HCT116 (cell line): ENCODE data around the gene THBD. TPM values are rescaled to one million over a fixed set of nuclear protein-coding genes. Genes with fewer than 3 reads are reported as not detected.

ENCODE experiments used
- ATAC-seq: fragments of 200-7000 bp; cut with Tn5 transposase; 2 replicates; pipeline ENCODE4 v1.9.1; 2020; ENCODE audit warnings: mild to moderate bottlenecking, moderate library complexity
- BruUV-seq: library from RNA; stranded (reverse); fragments of 400-500 nt; replicated peaks from 2 replicates; lab custom pipeline; 2021; lab: Mats Ljungman, UMichigan
- CTCF ChIA-PET: fragments of 300-600 bp; sonication (Branson Sonifier 250); formaldehyde crosslinking; loops from one replicate; lab custom pipeline; 2021; ENCODE audit warnings: antibody characterized with exemption; lab: Charles Lee
- POLR2A ChIA-PET: fragments of 300-600, 350-600 bp; sonication (Branson Sonifier 250); formaldehyde crosslinking; loops from one replicate; lab custom pipeline; 2021; ENCODE audit warnings: antibody characterized with exemption; lab: Charles Lee
- RAD21 ChIA-PET, 2 experiments: fragments of 300-600 bp; sonication (Branson Sonifier 250); formaldehyde crosslinking; loops; one replicate each; lab custom pipeline; 2023; ENCODE audit warnings: low total read pairs in 2 of 2; ENCODE audit not compliant: uncharacterized antibody in 2 of 2, unreplicated experiment in 2 of 2, low non-redundant PET in 1 of 2; lab: Charles Lee
- DNase-seq: peaks from one replicate; pipeline ENCODE4 v3.0.0-alpha.2; 2010; ENCODE audit warnings: low read depth, low spot score
- H2AFZ ChIP-seq: fragments of 200-600 bp; shearing (Covaris generic), sonication (generic); 2 replicates; pipeline ENCODE4 v1.6.1; 2017; ENCODE audit warnings: low read depth, mixed run types, mixed read lengths, antibody characterized with exemption, low read length; ENCODE audit not compliant: poor library complexity, severe bottlenecking
- H3K27ac ChIP-seq: 2 replicates; pipeline ENCODE4 v1.5.1; 2012; ENCODE audit warnings: low read depth, low read length
- H3K27me3 ChIP-seq: fragments of 200-600 bp; sonication (generic); 2 replicates; pipeline ENCODE4 v1.6.1; 2016; ENCODE audit warnings: mixed run types, low read length, mixed read lengths; ENCODE audit not compliant: insufficient read depth
- H3K36me3 ChIP-seq, 2 experiments: fragments of 200-500 bp in 1 of 2; fragments of 200-600 bp in 1 of 2; sonication (Bioruptor generic) in 1 of 2; sonication (generic) in 1 of 2; 2 replicates each; pipeline versions ENCODE4 v1.5.1 to v1.6.1; 2014 to 2016; ENCODE audit warnings: low read length in 2 of 2, inconsistent platforms in 1 of 2, mixed read lengths in 1 of 2, mixed run types in 1 of 2; ENCODE audit not compliant: insufficient read depth in 2 of 2, control insufficient read depth in 1 of 2
- H3K4me1 ChIP-seq, 2 experiments: fragments of 200-600 bp in 1 of 2; sonication (generic) in 1 of 2; 2 replicates each; pipeline versions ENCODE4 v1.5.1 to v1.6.1; 2012 to 2017; ENCODE audit warnings: low read length in 2 of 2, inconsistent platforms in 1 of 2, mild to moderate bottlenecking in 1 of 2, mixed read lengths in 1 of 2, mixed run types in 1 of 2, moderate library complexity in 1 of 2; ENCODE audit not compliant: insufficient read depth in 2 of 2, control insufficient read depth in 1 of 2
- H3K4me2 ChIP-seq: fragments of 200-600 bp; sonication (generic); 2 replicates; pipeline ENCODE4 v1.6.1; 2017; ENCODE audit warnings: mixed run types, low read length, mixed read lengths
- H3K4me3 ChIP-seq, 2 experiments: fragments of 200-600 bp in 1 of 2; sonication (generic) in 1 of 2; replicated peaks in 1 of 2; 2 replicates each; pipeline ENCODE4 v1.5.1; 2011 to 2016; ENCODE audit warnings: low read length in 2 of 2, control low read depth in 1 of 2, low read depth in 1 of 2, mild to moderate bottlenecking in 1 of 2, mixed read lengths in 1 of 2, mixed run types in 1 of 2
- H3K79me2 ChIP-seq: fragments of 200-600 bp; sonication (generic); 2 replicates; pipeline ENCODE4 v1.6.1; 2017; ENCODE audit warnings: mild to moderate bottlenecking, mixed run types, low read length, moderate library complexity, mixed read lengths; ENCODE audit not compliant: insufficient read depth
- H3K9ac ChIP-seq: fragments of 200-600 bp; sonication (generic); 2 replicates; pipeline ENCODE4 v1.6.1; 2016; ENCODE audit warnings: low read length, mixed read lengths
- H3K9me2 ChIP-seq: fragments of 200-600 bp; sonication (generic), shearing (Covaris generic); 2 replicates; pipeline ENCODE4 v1.6.1; 2017; ENCODE audit warnings: mixed run types, mild to moderate bottlenecking, moderate library complexity; ENCODE audit not compliant: insufficient read depth
- H3K9me3 ChIP-seq, 2 experiments: fragments of 200-500 bp in 1 of 2; fragments of 200-600 bp in 1 of 2; sonication (Bioruptor generic) in 1 of 2; sonication (generic) in 1 of 2; 2 replicates each; pipeline ENCODE4 v1.6.1; 2014 to 2017; ENCODE audit warnings: low read length in 2 of 2, mixed read lengths in 2 of 2, inconsistent platforms in 1 of 2, low read depth in 1 of 2, mild to moderate bottlenecking in 1 of 2, mixed run types in 1 of 2, moderate library complexity in 1 of 2; ENCODE audit not compliant: control insufficient read depth in 1 of 2, insufficient read depth in 1 of 2
- H4K20me1 ChIP-seq: fragments of 200-600 bp; sonication (generic), shearing (Covaris generic); 2 replicates; pipeline ENCODE4 v1.6.1; 2017; ENCODE audit warnings: mixed run types, mild to moderate bottlenecking, moderate library complexity; ENCODE audit not compliant: insufficient read depth
- ATF3 ChIP-seq: IDR thresholded peaks from 2 replicates; pipeline ENCODE4 v1.6.1; 2012
- CTCF ChIP-seq, 3 experiments: fragments of 200-600 bp in 1 of 3; sonication (generic) in 1 of 3; IDR thresholded peaks in 2 of 3; conservative IDR thresholded peaks in 1 of 3; 2 replicates each; pipeline ENCODE4 v1.5.1; 2012 to 2017; ENCODE audit warnings: low read depth in 2 of 3, low read length in 2 of 3, antibody characterized with exemption in 1 of 3, borderline replicate concordance in 1 of 3, control low read depth in 1 of 3, mild to moderate bottlenecking in 1 of 3, mixed read lengths in 1 of 3, mixed run types in 1 of 3, moderate library complexity in 1 of 3; ENCODE audit not compliant: insufficient read depth in 1 of 3
- RAD21 ChIP-seq: IDR thresholded peaks from 2 replicates; pipeline ENCODE4 v1.6.1; 2012; ENCODE audit warnings: low read depth, mild to moderate bottlenecking
- ZBTB33 ChIP-seq: IDR thresholded peaks from 2 replicates; pipeline ENCODE4 v1.6.1; 2011; ENCODE audit warnings: mild to moderate bottlenecking, low read length, moderate library complexity; ENCODE audit not compliant: insufficient replicate concordance; ENCODE audit errors: extremely low read depth
- intact Hi-C: fragments of 100-400 bp; cut with micrococcal nuclease; formaldehyde crosslinking; loops from 2 replicates; pipeline ENCODE4 v1.10.0; 2022
- total RNA-seq: library from RNA; stranded (reverse); gene quantifications from one replicate; pipeline ENCODE4 v1.2.1, GENCODE V29; 2021; ENCODE audit not compliant: unreplicated experiment

THBD gene
- total RNA-seq, 1 experiment from 2014 or later: 0.39 TPM

- intact Hi-C loops: no loop called here
- Histone ChIP-seq H3K9me3 (no peaks in the 10 kb centered on the region), H3K79me2 (no peaks in the 10 kb centered on the region), H3K27me3 (peaks cover 27% of the 10 kb centered on the region), H4K20me1 (no peaks in the 10 kb centered on the region), H3K36me3 (no peaks in the 10 kb centered on the region), H3K4me3 (no peak overlapping the region), H3K9me2 (no peaks in the 10 kb centered on the region), H2AFZ (no peak overlapping the region), H3K4me1 (peaks cover 0 to 10% of the 10 kb centered on the region in 2 experiments; a peak in 3 of 4 replicates), H3K9ac (no peak overlapping the region), H3K27ac (no peak overlapping the region), H3K4me2 (no peak overlapping the region)
- ChIA-PET RAD21 (no interaction called here), POLR2A (no interaction called here), CTCF (no interaction called here)
- ATAC-seq (no peak), DNase-seq (no peak)
- no peak for TF ChIP-seq ATF3
- no TSS peak for BruUV-seq
Observed at GRCh38 chr20:23090878-23091277, 41.4 kb upstream of the THBD start.

GRCh38 chr20:23090147-23090546 lies 40.7 kb upstream of the THBD start:
- ATAC-seq (peak; percentile 67), DNase-seq (no peak)
- BruUV-seq: no TSS peak
- H3K27ac ChIP-seq: no peak overlapping the region
- intact Hi-C loops: no loop called here
- no peaks in the 10 kb centered on the region for H3K9me3 ChIP-seq
- H3K9ac ChIP-seq: no peak overlapping the region
- ChIA-PET CTCF (no interaction called here), POLR2A (no interaction called here)
- no peaks in the 10 kb centered on the region for H3K9me2 ChIP-seq
- H3K36me3 ChIP-seq: no peaks in the 10 kb centered on the region
- peaks cover 27% of the 10 kb centered on the region for H3K27me3 ChIP-seq
- no peak overlapping the region for H3K4me3 ChIP-seq
- no peaks in the 10 kb centered on the region for H4K20me1 ChIP-seq
- H3K4me2 ChIP-seq: no peak overlapping the region
- no peak overlapping the region for H2AFZ ChIP-seq
- TF ChIP-seq CTCF (IDR thresholded peaks at IDR 0.05 in 2 of 3, conservative IDR thresholded peaks at IDR 0.05 in 1 of 3; ENCODE audit: borderline replicate concordance in 1 of 3, insufficient read depth in 1 of 3, low read depth in 2 of 3, low read length in 2 of 3) (peak; percentile 17 to 43 (median 43); a peak in 4 of 6 replicates), RAD21 (peak; percentile 28; the same call in 1 of the 2 replicates), ZBTB33 (no peak)
- TF ChIP-seq, all 23 proteins: peak for 2
- H3K79me2 ChIP-seq: no peaks in the 10 kb centered on the region
- peaks cover 0 to 10% of the 10 kb centered on the region in 2 experiments; a peak in 3 of 4 replicates for H3K4me1 ChIP-seq
- RAD21 ChIA-PET: no interaction called here
